ENCODE data around the gene RABGAP1L. TPM values are rescaled to one million over a fixed set of nuclear protein-coding genes. Genes with fewer than 3 reads are reported as not detected.

Gene RABGAP1L
- total and polyA plus RNA-seq, 2 of the 8 experiments (the other 6 are each of a cell fraction or from before 2014, with no cell fraction given): 33.3 to 156 TPM

- TF ChIP-seq, protein P1, sequence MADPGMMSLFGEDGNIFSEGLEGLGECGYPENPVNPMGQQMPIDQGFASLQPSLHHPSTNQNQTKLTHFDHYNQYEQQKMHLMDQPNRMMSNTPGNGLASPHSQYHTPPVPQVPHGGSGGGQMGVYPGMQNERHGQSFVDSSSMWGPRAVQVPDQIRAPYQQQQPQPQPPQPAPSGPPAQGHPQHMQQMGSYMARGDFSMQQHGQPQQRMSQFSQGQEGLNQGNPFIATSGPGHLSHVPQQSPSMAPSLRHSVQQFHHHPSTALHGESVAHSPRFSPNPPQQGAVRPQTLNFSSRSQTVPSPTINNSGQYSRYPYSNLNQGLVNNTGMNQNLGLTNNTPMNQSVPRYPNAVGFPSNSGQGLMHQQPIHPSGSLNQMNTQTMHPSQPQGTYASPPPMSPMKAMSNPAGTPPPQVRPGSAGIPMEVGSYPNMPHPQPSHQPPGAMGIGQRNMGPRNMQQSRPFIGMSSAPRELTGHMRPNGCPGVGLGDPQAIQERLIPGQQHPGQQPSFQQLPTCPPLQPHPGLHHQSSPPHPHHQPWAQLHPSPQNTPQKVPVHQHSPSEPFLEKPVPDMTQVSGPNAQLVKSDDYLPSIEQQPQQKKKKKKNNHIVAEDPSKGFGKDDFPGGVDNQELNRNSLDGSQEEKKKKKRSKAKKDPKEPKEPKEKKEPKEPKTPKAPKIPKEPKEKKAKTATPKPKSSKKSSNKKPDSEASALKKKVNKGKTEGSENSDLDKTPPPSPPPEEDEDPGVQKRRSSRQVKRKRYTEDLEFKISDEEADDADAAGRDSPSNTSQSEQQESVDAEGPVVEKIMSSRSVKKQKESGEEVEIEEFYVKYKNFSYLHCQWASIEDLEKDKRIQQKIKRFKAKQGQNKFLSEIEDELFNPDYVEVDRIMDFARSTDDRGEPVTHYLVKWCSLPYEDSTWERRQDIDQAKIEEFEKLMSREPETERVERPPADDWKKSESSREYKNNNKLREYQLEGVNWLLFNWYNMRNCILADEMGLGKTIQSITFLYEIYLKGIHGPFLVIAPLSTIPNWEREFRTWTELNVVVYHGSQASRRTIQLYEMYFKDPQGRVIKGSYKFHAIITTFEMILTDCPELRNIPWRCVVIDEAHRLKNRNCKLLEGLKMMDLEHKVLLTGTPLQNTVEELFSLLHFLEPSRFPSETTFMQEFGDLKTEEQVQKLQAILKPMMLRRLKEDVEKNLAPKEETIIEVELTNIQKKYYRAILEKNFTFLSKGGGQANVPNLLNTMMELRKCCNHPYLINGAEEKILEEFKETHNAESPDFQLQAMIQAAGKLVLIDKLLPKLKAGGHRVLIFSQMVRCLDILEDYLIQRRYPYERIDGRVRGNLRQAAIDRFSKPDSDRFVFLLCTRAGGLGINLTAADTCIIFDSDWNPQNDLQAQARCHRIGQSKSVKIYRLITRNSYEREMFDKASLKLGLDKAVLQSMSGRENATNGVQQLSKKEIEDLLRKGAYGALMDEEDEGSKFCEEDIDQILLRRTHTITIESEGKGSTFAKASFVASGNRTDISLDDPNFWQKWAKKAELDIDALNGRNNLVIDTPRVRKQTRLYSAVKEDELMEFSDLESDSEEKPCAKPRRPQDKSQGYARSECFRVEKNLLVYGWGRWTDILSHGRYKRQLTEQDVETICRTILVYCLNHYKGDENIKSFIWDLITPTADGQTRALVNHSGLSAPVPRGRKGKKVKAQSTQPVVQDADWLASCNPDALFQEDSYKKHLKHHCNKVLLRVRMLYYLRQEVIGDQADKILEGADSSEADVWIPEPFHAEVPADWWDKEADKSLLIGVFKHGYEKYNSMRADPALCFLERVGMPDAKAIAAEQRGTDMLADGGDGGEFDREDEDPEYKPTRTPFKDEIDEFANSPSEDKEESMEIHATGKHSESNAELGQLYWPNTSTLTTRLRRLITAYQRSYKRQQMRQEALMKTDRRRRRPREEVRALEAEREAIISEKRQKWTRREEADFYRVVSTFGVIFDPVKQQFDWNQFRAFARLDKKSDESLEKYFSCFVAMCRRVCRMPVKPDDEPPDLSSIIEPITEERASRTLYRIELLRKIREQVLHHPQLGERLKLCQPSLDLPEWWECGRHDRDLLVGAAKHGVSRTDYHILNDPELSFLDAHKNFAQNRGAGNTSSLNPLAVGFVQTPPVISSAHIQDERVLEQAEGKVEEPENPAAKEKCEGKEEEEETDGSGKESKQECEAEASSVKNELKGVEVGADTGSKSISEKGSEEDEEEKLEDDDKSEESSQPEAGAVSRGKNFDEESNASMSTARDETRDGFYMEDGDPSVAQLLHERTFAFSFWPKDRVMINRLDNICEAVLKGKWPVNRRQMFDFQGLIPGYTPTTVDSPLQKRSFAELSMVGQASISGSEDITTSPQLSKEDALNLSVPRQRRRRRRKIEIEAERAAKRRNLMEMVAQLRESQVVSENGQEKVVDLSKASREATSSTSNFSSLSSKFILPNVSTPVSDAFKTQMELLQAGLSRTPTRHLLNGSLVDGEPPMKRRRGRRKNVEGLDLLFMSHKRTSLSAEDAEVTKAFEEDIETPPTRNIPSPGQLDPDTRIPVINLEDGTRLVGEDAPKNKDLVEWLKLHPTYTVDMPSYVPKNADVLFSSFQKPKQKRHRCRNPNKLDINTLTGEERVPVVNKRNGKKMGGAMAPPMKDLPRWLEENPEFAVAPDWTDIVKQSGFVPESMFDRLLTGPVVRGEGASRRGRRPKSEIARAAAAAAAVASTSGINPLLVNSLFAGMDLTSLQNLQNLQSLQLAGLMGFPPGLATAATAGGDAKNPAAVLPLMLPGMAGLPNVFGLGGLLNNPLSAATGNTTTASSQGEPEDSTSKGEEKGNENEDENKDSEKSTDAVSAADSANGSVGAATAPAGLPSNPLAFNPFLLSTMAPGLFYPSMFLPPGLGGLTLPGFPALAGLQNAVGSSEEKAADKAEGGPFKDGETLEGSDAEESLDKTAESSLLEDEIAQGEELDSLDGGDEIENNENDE (IDR thresholded peaks at IDR 0.05; ENCODE audit: insufficient replicate concordance, low read length): no peak
- TF ChIP-seq, protein P2, sequence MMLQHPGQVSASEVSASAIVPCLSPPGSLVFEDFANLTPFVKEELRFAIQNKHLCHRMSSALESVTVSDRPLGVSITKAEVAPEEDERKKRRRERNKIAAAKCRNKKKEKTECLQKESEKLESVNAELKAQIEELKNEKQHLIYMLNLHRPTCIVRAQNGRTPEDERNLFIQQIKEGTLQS (IDR thresholded peaks at IDR 0.05; ENCODE audit: insufficient read depth, low read depth, low read length): no peak
- no peak for TF ChIP-seq TAF1 (IDR thresholded peaks at IDR 0.05; ENCODE audit: low read depth, low read length)
- no peak for TF ChIP-seq BACH1 (IDR thresholded peaks at IDR 0.05; ENCODE audit: low read length)
- TF ChIP-seq TBP (IDR thresholded peaks at IDR 0.05; ENCODE audit: low read depth, low read length): no peak
- TF ChIP-seq HDAC2 (IDR thresholded peaks at IDR 0.05; ENCODE audit: borderline replicate concordance in 1 of 2, low read depth in 2 of 2, low read length in 2 of 2): no peak
- TF ChIP-seq SRF (IDR thresholded peaks at IDR 0.05; ENCODE audit: low read depth, low read length): no peak
- no peak for TF ChIP-seq POLR2A (IDR thresholded peaks at IDR 0.05; ENCODE audit: control extremely low read depth in 1 of 2, low read depth in 2 of 2, low read length in 2 of 2)
- no peak for TF ChIP-seq RAD21 (IDR thresholded peaks at IDR 0.05 in 1 of 2, conservative IDR thresholded peaks at IDR 0.05 in 1 of 2; ENCODE audit: low read depth in 2 of 2, low read length in 2 of 2)
- no peak for TF ChIP-seq RXRA (IDR thresholded peaks at IDR 0.05; ENCODE audit: insufficient read depth, low read depth, low read length)
These were observed 805.1 kb downstream of the RABGAP1L start (continued) for GRCh38 chr1:174964261-174964971.

Measured in H1 (cell line).